ENCODE results near the gene ABCC3. TPM values are rescaled to one million over a fixed set of nuclear protein-coding genes. Genes with fewer than 3 reads are reported as not detected.

ABCC3 gene
- total and polyA plus RNA-seq, 9 of the 15 experiments (the other 6 are each of a cell fraction or from before 2014, with no cell fraction given), result 0.03 to 1.6 (median 0.42) TPM; not detected in 5

DNA sequence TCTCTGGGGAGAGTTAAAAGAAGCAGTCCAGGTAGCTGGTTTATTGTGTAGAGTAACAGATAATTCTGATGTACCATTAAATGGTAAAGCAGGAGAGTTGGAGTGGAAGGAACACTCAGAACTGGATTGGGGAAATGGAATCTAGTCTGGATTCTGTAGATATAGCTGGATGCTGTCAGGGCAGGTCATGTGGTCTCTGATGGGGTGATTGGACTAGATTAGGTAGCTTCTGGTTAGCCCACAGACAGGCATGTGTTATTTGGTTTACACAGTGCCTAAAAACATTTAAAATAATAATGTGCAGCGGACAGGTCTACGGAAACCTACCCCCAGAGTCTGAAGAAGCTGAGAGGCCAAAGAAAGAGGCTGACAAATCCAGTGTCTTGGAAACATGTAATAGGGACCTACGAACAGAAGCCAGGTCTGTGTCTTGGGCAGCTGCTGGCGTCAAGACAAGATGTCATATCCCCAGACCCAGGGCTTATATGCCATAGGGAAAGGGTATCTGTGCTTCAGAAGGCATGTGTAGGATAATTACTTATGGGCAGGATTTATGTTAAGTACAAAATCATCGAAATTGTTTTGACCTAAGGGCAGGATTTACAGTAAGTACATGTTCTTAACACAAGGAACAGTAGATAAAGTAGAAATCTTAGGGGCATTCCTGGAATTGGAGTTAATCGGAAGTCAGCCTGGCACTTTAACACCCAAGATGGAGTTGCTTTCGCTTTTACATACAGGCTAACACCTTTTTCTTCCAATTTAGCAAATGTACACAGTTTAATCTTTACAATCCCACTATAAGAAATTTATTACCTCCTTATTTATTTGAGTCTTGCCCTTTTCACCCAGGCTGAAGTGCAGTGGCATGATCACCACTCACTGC lies 97.1 kb downstream of the ABCC3 start (continued):
- TF ChIP-seq, protein P1, sequence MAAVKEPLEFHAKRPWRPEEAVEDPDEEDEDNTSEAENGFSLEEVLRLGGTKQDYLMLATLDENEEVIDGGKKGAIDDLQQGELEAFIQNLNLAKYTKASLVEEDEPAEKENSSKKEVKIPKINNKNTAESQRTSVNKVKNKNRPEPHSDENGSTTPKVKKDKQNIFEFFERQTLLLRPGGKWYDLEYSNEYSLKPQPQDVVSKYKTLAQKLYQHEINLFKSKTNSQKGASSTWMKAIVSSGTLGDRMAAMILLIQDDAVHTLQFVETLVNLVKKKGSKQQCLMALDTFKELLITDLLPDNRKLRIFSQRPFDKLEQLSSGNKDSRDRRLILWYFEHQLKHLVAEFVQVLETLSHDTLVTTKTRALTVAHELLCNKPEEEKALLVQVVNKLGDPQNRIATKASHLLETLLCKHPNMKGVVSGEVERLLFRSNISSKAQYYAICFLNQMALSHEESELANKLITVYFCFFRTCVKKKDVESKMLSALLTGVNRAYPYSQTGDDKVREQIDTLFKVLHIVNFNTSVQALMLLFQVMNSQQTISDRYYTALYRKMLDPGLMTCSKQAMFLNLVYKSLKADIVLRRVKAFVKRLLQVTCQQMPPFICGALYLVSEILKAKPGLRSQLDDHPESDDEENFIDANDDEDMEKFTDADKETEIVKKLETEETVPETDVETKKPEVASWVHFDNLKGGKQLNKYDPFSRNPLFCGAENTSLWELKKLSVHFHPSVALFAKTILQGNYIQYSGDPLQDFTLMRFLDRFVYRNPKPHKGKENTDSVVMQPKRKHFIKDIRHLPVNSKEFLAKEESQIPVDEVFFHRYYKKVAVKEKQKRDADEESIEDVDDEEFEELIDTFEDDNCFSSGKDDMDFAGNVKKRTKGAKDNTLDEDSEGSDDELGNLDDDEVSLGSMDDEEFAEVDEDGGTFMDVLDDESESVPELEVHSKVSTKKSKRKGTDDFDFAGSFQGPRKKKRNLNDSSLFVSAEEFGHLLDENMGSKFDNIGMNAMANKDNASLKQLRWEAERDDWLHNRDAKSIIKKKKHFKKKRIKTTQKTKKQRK (IDR thresholded peaks at IDR 0.05; ENCODE audit: borderline replicate concordance, low read depth, low read length), result no peak
- TF ChIP-seq, protein P2, sequence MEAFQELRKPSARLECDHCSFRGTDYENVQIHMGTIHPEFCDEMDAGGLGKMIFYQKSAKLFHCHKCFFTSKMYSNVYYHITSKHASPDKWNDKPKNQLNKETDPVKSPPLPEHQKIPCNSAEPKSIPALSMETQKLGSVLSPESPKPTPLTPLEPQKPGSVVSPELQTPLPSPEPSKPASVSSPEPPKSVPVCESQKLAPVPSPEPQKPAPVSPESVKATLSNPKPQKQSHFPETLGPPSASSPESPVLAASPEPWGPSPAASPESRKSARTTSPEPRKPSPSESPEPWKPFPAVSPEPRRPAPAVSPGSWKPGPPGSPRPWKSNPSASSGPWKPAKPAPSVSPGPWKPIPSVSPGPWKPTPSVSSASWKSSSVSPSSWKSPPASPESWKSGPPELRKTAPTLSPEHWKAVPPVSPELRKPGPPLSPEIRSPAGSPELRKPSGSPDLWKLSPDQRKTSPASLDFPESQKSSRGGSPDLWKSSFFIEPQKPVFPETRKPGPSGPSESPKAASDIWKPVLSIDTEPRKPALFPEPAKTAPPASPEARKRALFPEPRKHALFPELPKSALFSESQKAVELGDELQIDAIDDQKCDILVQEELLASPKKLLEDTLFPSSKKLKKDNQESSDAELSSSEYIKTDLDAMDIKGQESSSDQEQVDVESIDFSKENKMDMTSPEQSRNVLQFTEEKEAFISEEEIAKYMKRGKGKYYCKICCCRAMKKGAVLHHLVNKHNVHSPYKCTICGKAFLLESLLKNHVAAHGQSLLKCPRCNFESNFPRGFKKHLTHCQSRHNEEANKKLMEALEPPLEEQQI (IDR thresholded peaks at IDR 0.05), result no peak
- TF ChIP-seq HDAC3 (IDR thresholded peaks at IDR 0.05; ENCODE audit: borderline replicate concordance, partially characterized antibody), result no peak
- TF ChIP-seq, protein P3, sequence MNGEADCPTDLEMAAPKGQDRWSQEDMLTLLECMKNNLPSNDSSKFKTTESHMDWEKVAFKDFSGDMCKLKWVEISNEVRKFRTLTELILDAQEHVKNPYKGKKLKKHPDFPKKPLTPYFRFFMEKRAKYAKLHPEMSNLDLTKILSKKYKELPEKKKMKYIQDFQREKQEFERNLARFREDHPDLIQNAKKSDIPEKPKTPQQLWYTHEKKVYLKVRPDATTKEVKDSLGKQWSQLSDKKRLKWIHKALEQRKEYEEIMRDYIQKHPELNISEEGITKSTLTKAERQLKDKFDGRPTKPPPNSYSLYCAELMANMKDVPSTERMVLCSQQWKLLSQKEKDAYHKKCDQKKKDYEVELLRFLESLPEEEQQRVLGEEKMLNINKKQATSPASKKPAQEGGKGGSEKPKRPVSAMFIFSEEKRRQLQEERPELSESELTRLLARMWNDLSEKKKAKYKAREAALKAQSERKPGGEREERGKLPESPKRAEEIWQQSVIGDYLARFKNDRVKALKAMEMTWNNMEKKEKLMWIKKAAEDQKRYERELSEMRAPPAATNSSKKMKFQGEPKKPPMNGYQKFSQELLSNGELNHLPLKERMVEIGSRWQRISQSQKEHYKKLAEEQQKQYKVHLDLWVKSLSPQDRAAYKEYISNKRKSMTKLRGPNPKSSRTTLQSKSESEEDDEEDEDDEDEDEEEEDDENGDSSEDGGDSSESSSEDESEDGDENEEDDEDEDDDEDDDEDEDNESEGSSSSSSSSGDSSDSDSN (IDR thresholded peaks at IDR 0.05; ENCODE audit: borderline replicate concordance in 1 of 2, low read depth in 2 of 2, low read length in 2 of 2), result no peak
- peak; percentile 18; the same call in 1 of the 2 replicates for TF ChIP-seq SPI1 (IDR thresholded peaks at IDR 0.05; ENCODE audit: borderline replicate concordance, low read depth, low read length)
- TF ChIP-seq GABPB1 (CRISPR knock-in tag; IDR thresholded peaks at IDR 0.05), result 0 out of 2 replicates have a peak, but pooled peaks have one; percentile 17
- no peak for TF ChIP-seq ZNF436 (CRISPR knock-in tag; IDR thresholded peaks at IDR 0.05)
- TF ChIP-seq, protein P4, sequence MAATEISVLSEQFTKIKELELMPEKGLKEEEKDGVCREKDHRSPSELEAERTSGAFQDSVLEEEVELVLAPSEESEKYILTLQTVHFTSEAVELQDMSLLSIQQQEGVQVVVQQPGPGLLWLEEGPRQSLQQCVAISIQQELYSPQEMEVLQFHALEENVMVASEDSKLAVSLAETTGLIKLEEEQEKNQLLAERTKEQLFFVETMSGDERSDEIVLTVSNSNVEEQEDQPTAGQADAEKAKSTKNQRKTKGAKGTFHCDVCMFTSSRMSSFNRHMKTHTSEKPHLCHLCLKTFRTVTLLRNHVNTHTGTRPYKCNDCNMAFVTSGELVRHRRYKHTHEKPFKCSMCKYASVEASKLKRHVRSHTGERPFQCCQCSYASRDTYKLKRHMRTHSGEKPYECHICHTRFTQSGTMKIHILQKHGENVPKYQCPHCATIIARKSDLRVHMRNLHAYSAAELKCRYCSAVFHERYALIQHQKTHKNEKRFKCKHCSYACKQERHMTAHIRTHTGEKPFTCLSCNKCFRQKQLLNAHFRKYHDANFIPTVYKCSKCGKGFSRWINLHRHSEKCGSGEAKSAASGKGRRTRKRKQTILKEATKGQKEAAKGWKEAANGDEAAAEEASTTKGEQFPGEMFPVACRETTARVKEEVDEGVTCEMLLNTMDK (IDR thresholded peaks at IDR 0.05; ENCODE audit: borderline replicate concordance, insufficient read depth, low read depth, low read length, poor library complexity, severe bottlenecking), result no peak
- no peak for TF ChIP-seq ZBTB17 (CRISPR knock-in tag; IDR thresholded peaks at IDR 0.05)
- TF ChIP-seq, protein P5, sequence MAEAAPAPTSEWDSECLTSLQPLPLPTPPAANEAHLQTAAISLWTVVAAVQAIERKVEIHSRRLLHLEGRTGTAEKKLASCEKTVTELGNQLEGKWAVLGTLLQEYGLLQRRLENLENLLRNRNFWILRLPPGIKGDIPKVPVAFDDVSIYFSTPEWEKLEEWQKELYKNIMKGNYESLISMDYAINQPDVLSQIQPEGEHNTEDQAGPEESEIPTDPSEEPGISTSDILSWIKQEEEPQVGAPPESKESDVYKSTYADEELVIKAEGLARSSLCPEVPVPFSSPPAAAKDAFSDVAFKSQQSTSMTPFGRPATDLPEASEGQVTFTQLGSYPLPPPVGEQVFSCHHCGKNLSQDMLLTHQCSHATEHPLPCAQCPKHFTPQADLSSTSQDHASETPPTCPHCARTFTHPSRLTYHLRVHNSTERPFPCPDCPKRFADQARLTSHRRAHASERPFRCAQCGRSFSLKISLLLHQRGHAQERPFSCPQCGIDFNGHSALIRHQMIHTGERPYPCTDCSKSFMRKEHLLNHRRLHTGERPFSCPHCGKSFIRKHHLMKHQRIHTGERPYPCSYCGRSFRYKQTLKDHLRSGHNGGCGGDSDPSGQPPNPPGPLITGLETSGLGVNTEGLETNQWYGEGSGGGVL (CRISPR knock-in tag; IDR thresholded peaks at IDR 0.05), result no peak
- TF ChIP-seq KLF16 (IDR thresholded peaks at IDR 0.05), result no peak
- TF ChIP-seq TEAD4 (IDR thresholded peaks at IDR 0.05; ENCODE audit: low read length), result peak; percentile 19; the same call in 1 of the 2 replicates
- no peak for TF ChIP-seq TEAD4 (CRISPR knock-in tag; IDR thresholded peaks at IDR 0.05; ENCODE audit: borderline replicate concordance)
